H9 (cell line): ENCODE data around the gene CLIC3. TPM values are rescaled to one million over a fixed set of nuclear protein-coding genes. Genes with fewer than 3 reads are reported as not detected.

ENCODE experiments used
- DNase-seq: peaks from one replicate; pipeline ENCODE4 v3.0.0-alpha.2; 2017
- H2AFZ ChIP-seq: one replicate; pipeline ENCODE4 v1.6.1; 2013; ENCODE audit warnings: mild to moderate bottlenecking, low read length, control low read depth, moderate library complexity
- H2AK5ac ChIP-seq: 2 replicates; pipeline ENCODE4 v1.6.1; 2013; ENCODE audit warnings: low read length, control low read depth, mixed read lengths; ENCODE audit not compliant: insufficient read length
- H2BK120ac ChIP-seq: one replicate; pipeline ENCODE4 v1.6.1; 2013; ENCODE audit warnings: low read depth, mild to moderate bottlenecking, low read length, control low read depth, inconsistent platforms; ENCODE audit not compliant: poor library complexity, severe bottlenecking
- H2BK12ac ChIP-seq: 2 replicates; pipeline ENCODE4 v1.6.1; 2013; ENCODE audit warnings: low read length, control low read depth, mixed read lengths, low read depth; ENCODE audit not compliant: insufficient read length
- H2BK15ac ChIP-seq: 2 replicates; pipeline ENCODE4 v1.6.1; 2013; ENCODE audit warnings: low read depth, low read length, control low read depth
- H2BK20ac ChIP-seq: one replicate; pipeline ENCODE4 v1.6.1; 2013; ENCODE audit warnings: low read depth, mild to moderate bottlenecking, low read length, control low read depth, inconsistent platforms; ENCODE audit not compliant: poor library complexity, severe bottlenecking
- H2BK5ac ChIP-seq: 2 replicates; pipeline ENCODE4 v1.6.1; 2013; ENCODE audit warnings: low read length, control low read depth, mixed read lengths; ENCODE audit not compliant: insufficient read length
- H3K14ac ChIP-seq: 2 replicates; pipeline ENCODE4 v1.6.1; 2013; ENCODE audit warnings: low read length, control low read depth; ENCODE audit not compliant: insufficient read depth
- H3K18ac ChIP-seq: 2 replicates; pipeline ENCODE4 v1.6.1; 2013; ENCODE audit warnings: low read depth, mild to moderate bottlenecking, mixed read lengths, low read length, control low read depth; ENCODE audit not compliant: insufficient read length
- H3K23ac ChIP-seq: 2 replicates; pipeline ENCODE4 v1.6.1; 2013; ENCODE audit warnings: low read length, control low read depth, mixed read lengths, low read depth; ENCODE audit not compliant: insufficient read length
- H3K23me2 ChIP-seq: 2 replicates; pipeline ENCODE4 v1.6.1; 2013; ENCODE audit warnings: low read depth, mild to moderate bottlenecking, mixed read lengths, low read length, control low read depth; ENCODE audit not compliant: insufficient read length, poor library complexity, severe bottlenecking
- H3K27ac ChIP-seq: 2 replicates; pipeline ENCODE4 v1.5.1; 2013; ENCODE audit warnings: low read length, control low read depth, mixed read lengths, low read depth; ENCODE audit not compliant: insufficient read length
- H3K27me3 ChIP-seq: 2 replicates; pipeline ENCODE4 v1.6.1; 2013; ENCODE audit warnings: low read length, control low read depth, inconsistent platforms; ENCODE audit not compliant: insufficient read depth
- H3K4ac ChIP-seq: 2 replicates; pipeline ENCODE4 v1.6.1; 2013; ENCODE audit warnings: low read depth, mild to moderate bottlenecking, control low read depth, inconsistent platforms, low read length, moderate library complexity
- H3K4me1 ChIP-seq: 2 replicates; pipeline ENCODE4 v1.6.1; 2013; ENCODE audit warnings: low read length, control low read depth, inconsistent platforms; ENCODE audit not compliant: insufficient read depth
- H3K4me2 ChIP-seq: 2 replicates; pipeline ENCODE4 v1.6.1; 2013; ENCODE audit warnings: low read length, control low read depth, mixed read lengths; ENCODE audit not compliant: insufficient read length, insufficient read depth
- H3K56ac ChIP-seq: 2 replicates; pipeline ENCODE4 v1.6.1; 2013; ENCODE audit warnings: low read depth, mild to moderate bottlenecking, mixed read lengths, low read length, control low read depth; ENCODE audit not compliant: insufficient read length
- H3K79me1 ChIP-seq: 2 replicates; pipeline ENCODE4 v1.6.1; 2013; ENCODE audit warnings: low read depth, mild to moderate bottlenecking, moderate library complexity, low read length, control low read depth, inconsistent platforms; ENCODE audit not compliant: insufficient read depth, poor library complexity, severe bottlenecking
- H3K79me2 ChIP-seq: 2 replicates; pipeline ENCODE4 v1.6.1; 2013; ENCODE audit warnings: low read length, control low read depth, inconsistent platforms; ENCODE audit not compliant: insufficient read depth
- H3K9ac ChIP-seq: 2 replicates; pipeline ENCODE4 v1.6.1; 2013; ENCODE audit warnings: low read length, control low read depth, mixed read lengths; ENCODE audit not compliant: insufficient read length; ENCODE audit errors: extremely low read depth
- H3K9me3 ChIP-seq: one replicate; pipeline ENCODE4 v1.6.1; 2013; ENCODE audit warnings: low read depth, low read length, inconsistent platforms; ENCODE audit not compliant: control insufficient read depth
- H3T11ph ChIP-seq: one replicate; pipeline ENCODE4 v1.6.1; 2013; ENCODE audit warnings: mild to moderate bottlenecking, low read length, control low read depth, inconsistent platforms
- H4K20me1 ChIP-seq: one replicate; pipeline ENCODE4 v1.6.1; 2013; ENCODE audit not compliant: control insufficient read depth, insufficient read length, insufficient read depth
- H4K5ac ChIP-seq: 2 replicates; pipeline ENCODE4 v1.6.1; 2013; ENCODE audit warnings: low read depth, mild to moderate bottlenecking, mixed read lengths, low read length, control low read depth; ENCODE audit not compliant: insufficient read length
- H4K8ac ChIP-seq: replicated peaks from 2 replicates; pipeline ENCODE4 v1.6.1; 2013; ENCODE audit warnings: low read length, control low read depth, mixed read lengths, low read depth; ENCODE audit not compliant: insufficient read length
- H4K91ac ChIP-seq: 2 replicates; pipeline ENCODE4 v1.6.1; 2013; ENCODE audit warnings: low read depth, mild to moderate bottlenecking, moderate library complexity, mixed read lengths, low read length, control low read depth; ENCODE audit not compliant: insufficient read length
- H3K27ac Mint-ChIP-seq, 3 experiments: 2 replicates in 2 of 3; 3 replicates in 1 of 3; pipeline ENCODE4 v1.8.0; 2020 to 2021; ENCODE audit warnings: mixed read lengths in 3 of 3, mild to moderate bottlenecking in 1 of 3, moderate library complexity in 1 of 3
- H3K27me3 Mint-ChIP-seq: 2 replicates; pipeline ENCODE4 v1.8.0; 2021; ENCODE audit warnings: low read depth, mild to moderate bottlenecking, moderate library complexity, mixed read lengths
- H3K36me3 Mint-ChIP-seq, 3 experiments: 2 replicates in 2 of 3; 3 replicates in 1 of 3; pipeline ENCODE4 v1.8.0; 2020 to 2021; ENCODE audit warnings: low read depth in 3 of 3, mixed read lengths in 3 of 3; ENCODE audit not compliant: insufficient read depth in 1 of 3
- H3K4me1 Mint-ChIP-seq, 2 experiments: 2 replicates each; pipeline ENCODE4 v1.8.0; 2020; ENCODE audit warnings: mixed read lengths in 2 of 2
- H3K4me3 Mint-ChIP-seq, 2 experiments: 2 replicates in 1 of 2; 3 replicates in 1 of 2; pipeline ENCODE4 v1.8.0; 2020 to 2021; ENCODE audit warnings: mild to moderate bottlenecking in 2 of 2, mixed read lengths in 2 of 2, moderate library complexity in 1 of 2
- H3K9me3 Mint-ChIP-seq, 2 experiments: 2 replicates in 1 of 2; 3 replicates in 1 of 2; pipeline ENCODE4 v1.8.0; 2020; ENCODE audit warnings: mild to moderate bottlenecking in 2 of 2, mixed read lengths in 2 of 2, moderate library complexity in 1 of 2
- CTCF ChIP-seq: fragments of 200-600 bp; sonication (generic); conservative IDR thresholded peaks from 3 replicates; pipeline ENCODE4 v1.8.0; 2021; ENCODE audit warnings: antibody characterized with exemption, mild to moderate bottlenecking
- WGBS: extraction: QIAGEN DNeasy Blood & Tissue Kit; methylation state at CpG from one replicate; pipeline ENCODE4 v1.1.7; 2013; ENCODE audit warnings: missing lambda C conversion rate, low lambda C conversion rate, mixed read lengths; ENCODE audit not compliant: insufficient read length; ENCODE audit errors: extremely low coverage; 5-methylcytosine and 5-hydroxymethylcytosine counted together
- total RNA-seq: library from RNA; stranded (reverse); gene quantifications from 2 replicates; pipeline ENCODE4 v1.2.1, GENCODE V29; 2021

Gene CLIC3
- total RNA-seq, 1 experiment from 2014 or later: 0.31 TPM

GRCh38 chr9:137030006-137030405 is 33.6 kb upstream of the CLIC3 start:
- Histone ChIP-seq H2BK5ac (no peak overlapping the region), H3K9ac (no peak overlapping the region), H3K14ac (no peak overlapping the region), H3K4ac (no peak overlapping the region), H3K23ac (no peak overlapping the region), H3K56ac (no peak overlapping the region), H3K4me1 (no peaks in the 10 kb centered on the region), H3K79me2 (no peaks in the 10 kb centered on the region), H3T11ph (no peak overlapping the region), H2BK15ac (no peak overlapping the region), H2BK20ac (no peak overlapping the region), H2BK120ac (no peak overlapping the region), H3K79me1 (no peaks in the 10 kb centered on the region), H2AFZ (no peak overlapping the region), H4K8ac (no peak overlapping the region), H4K91ac (no peak overlapping the region), H2AK5ac (no peak overlapping the region), H3K27ac (no peak overlapping the region), H3K18ac (no peak overlapping the region), H3K9me3 (no peaks in the 10 kb centered on the region), H3K4me2 (no peak overlapping the region), H4K5ac (no peak overlapping the region), H2BK12ac (no peak overlapping the region), H4K20me1 (peaks cover 2% of the 10 kb centered on the region), H3K27me3 (no peaks in the 10 kb centered on the region), H3K23me2 (peaks cover 9% of the 10 kb centered on the region)
- WGBS: no CpG with 5 or more reads among the region's 15 CpGs
- Mint-ChIP-seq H3K36me3 (no peaks in the 10 kb centered on the region), H3K9me3 (no peaks in the 10 kb centered on the region), H3K4me3 (no peak overlapping the region), H3K4me1 (peaks cover 0 to 8% of the 10 kb centered on the region in 2 experiments; a peak in 2 of 4 replicates), H3K27ac (no peak overlapping the region), H3K27me3 (peaks cover 41% of the 10 kb centered on the region)
- DNase-seq: no peak
- no peak for TF ChIP-seq CTCF
